NCI-H2171 (cell line): ENCODE measurements around the gene PNO1.
"Not testable (repeated sequence)": the region's sequence is repeated elsewhere in the genome, so short reads cannot be mapped to it uniquely, and the experiment has no call there.

Source experiments
- DNase-seq: peaks from one replicate; lab custom pipeline; 2025; lab: John Stamatoyannopoulos, UW

Gene PNO1

DNA sequence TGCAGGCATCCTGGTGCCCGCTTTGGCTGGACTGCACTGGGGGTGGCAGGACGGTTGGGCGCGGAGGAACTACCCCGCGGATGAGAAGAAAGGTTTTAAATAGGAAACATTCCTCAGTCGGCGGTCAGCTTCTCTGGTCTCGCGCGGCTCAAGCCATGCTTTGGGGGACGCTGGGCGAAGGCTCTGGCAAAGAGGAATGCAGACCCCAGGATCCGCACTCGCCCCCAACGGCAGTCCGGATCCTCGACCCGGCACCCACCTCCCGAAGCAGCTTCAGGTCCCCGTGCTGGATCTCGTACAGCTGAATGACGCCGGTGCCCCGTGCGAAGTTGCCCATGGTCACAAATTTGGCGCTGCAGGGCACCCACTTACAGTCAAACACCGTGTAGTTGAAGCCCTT lies 686 bp upstream of the PNO1 start:
- DNase-seq: no peak

DNA sequence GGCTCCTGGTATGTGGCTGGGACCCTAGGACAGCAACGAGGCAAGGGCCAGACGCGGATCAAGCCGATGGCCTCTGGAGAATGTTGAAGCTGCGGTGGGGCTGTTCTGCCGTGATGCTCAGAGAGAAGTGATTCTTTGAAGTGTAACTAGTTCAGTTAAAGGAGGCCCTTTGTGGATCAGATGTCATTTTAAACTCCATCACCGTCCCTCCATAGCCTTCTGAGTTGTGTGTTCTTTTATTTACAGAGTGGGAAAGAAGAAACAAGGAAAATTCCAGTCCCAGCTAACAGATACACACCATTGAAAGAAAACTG lies 403 bp downstream of the PNO1 start:
- DNase-seq: no peak

DNA sequence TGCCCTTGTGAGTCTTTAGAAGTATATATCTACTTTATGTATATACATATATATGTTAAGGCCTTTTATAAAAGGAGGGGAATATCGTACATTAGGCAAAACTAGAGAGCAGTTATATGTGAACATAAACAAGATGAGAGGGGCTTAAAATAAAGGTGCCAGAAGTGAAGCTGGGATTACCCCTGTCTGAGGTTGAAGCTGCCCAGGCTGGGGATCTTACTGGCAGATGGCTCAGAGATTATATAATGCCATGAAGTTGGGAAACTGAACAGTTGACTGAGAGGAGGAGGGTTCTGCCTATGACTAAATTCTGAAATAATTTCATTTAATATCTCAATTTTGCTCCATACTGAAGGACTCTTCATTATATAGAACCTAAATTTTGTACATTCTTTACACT lies 6.0 kb downstream of the PNO1 start:
- DNase-seq: no peak

DNA sequence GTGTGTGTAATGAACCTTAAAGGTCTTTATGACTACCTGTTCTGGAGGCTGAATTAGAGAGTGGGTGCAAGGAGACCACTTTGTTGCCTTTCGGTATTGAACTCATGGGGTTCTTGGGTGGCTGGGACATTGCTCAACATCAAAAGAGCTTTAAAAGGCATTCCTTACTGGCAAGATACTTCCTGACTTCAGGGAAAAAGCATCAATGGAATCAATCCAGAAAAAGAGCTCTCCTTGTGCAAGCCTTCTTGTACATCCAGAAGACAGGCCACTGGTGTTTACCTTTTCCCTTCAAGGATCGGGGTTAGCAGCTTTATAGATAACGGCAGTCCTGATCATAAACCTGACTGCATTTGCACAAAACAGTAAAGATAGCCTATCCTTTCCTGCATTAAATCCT lies 9.5 kb downstream of the PNO1 start:
- no peak for DNase-seq

DNA sequence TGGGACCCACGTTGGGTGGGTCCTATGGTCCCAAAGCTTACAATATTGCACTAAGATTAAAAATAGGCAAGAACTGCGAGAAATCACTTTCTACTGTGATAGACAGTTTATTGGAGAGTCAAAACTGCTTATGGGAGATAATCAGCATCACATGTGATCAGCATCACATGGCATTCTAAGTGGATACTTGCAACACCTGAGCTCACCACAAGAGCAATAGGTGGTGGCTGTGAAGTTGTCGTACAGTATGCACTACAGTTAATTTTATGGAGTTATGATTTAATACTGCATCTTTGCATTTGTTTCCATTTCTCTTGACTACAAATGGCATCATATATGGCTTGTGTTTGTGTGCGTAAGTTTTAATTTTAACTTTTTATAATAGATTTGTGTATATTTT lies 11.6 kb downstream of the PNO1 start:
- no peak for DNase-seq

DNA sequence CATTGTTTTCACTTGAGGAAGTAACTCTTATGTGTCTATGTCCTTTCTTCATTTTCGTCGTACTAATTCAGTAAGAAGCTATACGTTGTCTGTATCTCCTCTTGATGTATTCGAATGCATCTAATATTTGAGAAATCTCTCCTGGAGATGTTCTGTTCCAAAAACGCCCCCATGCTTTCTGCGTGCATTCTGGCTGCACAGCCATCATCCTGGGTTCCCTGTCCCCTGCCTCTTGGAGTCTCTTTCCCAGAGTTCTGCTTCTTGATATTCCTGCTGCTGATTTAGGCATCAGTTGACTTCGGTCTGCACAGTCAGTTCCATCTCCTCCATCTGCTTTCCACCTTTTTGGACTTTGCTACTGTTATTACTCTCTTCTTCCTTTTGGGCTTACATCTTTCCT lies 13.5 kb downstream of the PNO1 start:
- no peak for DNase-seq

DNA sequence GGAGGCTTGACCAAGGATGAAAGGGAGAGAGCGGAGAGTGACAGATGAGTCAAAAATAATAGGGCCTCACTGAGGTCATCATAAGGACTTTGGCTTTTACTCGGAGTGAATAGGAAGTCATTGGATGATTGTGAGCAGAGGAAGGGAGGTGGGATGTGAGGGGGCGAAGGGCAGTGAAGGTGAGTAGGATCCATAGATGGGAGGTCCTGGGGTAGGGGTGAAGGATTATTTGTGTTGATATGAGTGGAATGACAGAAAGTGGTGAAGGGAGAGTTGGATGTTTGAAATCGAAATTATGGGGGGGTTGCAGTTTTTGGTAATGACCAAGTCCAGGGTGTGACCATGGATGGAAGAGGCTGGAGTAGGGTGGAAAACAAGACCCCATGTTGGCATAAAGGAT lies 14.0 kb downstream of the PNO1 start:
- no peak for DNase-seq

DNA sequence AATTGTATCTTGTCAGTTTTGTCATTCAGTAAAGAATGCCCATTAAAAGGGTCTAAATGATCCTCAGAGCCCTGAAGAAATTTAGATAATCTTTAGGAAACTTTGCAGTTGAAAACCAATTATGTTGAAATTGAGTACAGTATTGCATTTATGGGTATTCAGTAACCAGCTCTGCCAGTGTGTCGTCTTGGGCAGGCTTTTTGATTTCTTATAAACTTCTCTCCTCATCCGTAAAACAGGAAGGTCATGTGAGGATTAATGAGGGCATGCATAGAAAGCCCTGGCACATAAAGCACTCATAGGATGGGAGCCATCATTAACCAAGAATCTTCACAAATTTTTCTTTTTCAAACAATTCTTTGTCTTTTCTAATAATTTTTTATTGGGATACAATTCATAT lies 14.8 kb downstream of the PNO1 start:
- no peak for DNase-seq

DNA sequence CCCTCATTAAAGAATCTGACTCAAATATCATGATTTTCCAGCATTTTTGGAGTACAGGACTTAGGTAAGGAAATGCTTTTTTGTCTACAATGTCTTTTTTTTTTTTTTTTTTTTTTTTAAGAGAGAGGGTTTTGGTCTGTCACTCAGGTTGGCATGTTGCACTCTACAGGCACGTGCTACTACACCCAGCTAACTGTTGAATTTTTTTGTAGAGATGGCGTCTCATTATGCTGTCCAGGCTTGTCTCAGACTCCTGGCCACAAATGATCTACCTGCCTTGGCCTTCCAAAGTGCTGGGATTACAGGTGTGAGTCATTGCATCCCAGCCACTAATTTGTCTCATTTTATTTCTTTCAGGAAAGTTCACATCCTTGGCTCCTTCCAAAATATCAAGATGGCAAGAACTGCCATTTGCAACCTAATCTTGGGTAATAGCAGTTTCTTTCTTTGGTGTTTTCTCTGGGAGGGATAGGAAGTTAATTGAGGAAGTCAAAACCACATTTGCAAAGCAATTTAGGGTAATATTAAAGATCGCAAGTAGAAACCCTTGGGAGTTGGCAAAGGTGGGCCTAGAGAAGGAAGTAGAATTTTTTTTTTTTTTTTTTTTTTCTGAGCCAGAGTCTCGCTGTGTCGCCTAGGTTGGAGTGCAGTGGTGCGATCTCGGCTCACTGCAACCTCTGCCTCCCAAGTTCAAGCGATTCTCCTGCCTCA lies 15.5 kb downstream of the PNO1 start:
- DNase-seq: no peak

DNA sequence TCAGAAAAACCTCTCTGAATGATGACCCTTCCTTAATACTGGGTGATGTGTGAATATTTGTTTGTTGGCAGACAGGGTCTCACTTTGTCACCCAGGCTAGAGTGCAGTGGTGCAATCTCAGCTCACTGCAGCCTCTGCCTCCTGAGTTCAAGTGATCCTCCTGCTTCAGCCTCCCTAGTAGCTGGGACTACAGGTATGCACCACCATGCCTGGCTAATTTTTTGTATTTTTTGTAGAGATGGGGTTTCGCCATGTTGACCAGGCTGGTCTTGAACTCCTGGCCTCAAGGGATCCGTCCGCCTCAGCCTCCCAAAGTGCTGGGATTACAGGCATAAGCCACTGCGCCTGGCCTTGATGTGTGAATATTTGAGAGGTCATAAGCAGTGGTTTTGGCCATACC lies 17.5 kb downstream of the PNO1 start:
- DNase-seq: not testable (repeated sequence)

DNA sequence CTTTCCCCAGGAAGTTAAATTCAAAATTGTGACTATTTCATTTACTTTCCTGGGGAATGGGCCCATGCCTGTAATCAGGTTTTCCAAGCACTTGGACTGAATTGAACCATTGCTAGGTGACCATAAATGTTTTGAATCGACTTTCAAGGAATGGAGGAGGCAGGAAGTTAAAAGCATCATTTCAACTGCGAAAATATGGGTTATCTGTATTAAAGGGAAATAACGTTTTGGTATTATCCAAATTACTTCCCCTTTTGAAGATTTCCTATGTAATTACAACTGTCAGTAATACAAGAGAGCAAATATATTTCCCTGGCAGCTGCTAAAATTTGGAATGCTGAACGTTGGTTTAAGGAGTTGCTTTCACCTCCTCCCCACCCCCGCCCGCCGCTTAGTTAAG lies 19.0 kb downstream of the PNO1 start:
- DNase-seq: no peak

DNA sequence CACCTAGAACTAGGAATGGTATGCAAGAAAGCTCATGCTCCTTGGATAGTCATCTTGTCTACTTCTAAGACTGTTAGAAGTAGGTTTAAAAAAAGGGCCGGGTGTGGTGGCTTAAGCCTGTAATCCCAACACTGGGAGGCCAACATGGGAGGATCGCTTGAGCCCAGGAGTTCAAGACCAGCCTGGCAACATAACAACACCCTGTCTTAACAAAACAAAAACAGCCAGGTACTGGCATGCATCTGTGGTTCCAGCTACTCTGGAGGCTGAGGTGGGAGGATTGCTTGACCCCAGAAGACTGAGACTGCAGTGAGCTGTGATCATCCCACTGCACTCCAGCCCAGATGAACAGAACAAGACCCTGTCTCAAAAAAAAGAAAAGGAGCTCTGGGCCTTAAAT lies 19.9 kb downstream of the PNO1 start:
- no peak for DNase-seq

DNA sequence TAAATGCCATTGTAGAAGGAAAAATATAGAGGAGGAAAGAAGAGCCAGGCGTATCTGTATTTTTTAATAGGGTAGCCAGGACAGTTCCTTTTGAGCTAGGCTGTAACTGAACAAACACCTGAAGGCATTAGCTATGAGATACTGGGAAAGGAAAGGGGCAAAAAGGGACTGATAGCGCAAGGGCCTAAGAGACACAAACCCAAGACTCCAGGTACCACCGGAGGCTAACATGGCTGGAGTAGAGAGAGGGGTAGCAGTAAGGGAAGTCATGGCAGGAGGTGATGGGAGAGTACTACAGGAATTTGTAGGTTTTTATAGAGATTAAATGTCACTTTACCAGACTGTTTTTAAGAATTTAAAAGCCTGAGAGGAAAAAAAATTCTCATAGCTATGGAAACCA lies 20.7 kb downstream of the PNO1 start:
- no peak for DNase-seq

DNA sequence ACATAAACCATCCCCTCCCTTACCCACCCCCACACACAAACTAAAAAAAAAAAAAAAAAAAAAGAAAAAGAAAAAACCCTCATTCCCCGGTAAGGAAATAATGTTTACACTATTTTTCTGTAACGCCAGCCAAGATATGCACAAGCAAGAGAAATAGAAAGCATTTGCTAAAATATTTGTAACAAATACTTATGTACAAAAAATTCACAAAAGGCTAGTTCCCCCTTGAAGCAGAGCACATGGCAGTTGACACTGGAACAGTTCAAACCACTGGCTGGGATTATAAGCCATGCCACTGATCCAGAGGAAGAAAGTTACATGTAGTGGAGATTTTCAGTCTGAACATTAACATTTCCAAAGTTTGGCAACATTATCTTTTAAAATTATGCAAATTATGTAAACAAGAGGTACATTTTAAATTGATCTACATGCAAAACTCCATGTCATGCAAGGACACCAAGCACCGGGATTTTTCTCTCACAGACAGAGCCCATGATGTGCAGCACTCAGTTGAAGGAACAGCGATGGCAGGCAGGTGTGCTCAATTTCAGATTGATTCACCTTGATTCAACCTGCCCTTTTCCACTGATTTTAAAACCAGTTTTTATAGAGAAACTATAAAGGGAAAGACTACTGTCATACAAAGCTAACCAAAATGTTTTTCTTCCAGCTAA lies 21.4 kb downstream of the PNO1 start:
- no peak for DNase-seq

DNA sequence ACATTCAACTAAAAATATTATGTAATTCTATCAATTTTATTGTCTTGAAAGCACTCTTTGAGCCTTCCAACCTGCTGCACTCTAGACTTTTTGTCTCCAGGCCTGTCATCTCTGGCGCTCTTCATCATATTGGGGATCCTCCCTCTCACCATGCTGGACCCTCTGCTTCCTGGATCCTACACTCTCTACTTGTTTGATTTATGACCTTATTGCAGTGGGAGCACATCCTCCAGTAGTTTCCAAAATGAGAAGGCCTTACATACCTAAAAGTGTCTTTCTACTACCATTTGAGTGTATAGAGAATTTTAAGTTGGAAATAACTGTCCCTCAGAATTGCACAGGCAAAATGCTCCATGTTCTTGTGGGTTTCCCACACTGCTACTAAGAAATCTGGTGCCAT lies 25.2 kb downstream of the PNO1 start:
- no peak for DNase-seq

DNA sequence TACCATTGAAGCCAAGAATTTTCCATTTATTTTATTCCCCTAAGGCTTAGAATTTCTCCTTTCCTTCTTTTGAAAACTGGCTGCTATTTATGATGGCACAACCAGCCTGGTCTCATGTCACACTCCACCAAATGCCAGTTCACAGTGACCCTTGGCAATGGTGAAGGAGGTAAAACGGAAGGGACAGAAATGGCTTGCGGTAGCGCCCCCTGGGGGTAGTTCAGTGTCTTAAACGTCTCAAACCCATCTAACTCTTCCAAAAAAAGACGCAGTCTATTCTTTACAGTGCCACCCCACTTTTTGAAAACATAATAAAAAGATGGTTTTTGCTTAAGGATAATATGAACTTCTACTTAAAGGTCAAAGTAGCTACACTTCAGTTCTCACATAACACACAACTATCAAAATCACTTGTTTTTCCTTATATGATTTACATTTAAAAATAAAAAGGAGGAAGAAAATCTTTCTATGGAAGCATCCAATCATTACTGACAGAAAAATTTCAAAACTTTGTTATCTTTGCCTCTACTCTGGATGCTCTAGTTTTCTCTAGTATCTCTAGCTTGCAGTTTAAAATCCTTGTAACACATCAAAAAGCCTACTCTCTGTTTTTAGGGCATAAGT lies 28.0 kb downstream of the PNO1 start:
- no peak for DNase-seq

DNA sequence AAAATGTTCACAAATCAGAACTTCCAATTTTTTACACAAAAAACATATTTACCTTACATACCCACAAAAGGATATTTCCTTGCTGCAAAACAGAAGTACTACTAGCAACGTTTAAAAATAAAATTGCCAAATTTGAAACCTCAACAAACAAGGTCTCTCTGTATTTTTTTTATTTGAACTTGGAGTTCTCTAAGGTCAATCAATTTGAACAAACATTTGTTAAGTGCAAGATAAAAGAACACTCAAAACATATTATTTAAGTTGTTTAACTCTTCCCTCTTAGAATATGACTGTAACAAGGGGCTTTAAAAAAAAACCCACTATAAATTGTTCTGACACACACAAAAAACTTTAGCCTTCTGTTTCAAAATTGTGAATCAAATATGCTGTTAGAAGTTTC lies 29.6 kb downstream of the PNO1 start:
- no peak for DNase-seq

DNA sequence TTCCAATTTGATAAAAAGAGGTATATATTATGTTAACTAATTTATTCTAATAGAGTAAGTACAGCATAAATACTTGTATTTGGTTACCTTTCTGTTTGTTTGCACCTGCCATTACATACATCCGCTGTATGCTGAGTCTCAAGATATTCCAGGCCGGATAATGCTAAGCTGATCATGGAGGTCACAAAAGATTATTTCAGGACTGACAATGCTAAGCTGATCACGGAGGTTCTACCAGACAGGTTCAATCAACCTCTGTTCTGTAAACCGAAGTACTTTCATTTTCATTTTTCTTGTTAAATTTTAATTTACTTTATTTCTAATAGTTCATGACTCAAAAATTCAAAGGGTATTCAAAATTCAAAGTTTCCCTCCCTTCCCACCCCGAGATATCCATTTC lies 31.1 kb downstream of the PNO1 start:
- no peak for DNase-seq

DNA sequence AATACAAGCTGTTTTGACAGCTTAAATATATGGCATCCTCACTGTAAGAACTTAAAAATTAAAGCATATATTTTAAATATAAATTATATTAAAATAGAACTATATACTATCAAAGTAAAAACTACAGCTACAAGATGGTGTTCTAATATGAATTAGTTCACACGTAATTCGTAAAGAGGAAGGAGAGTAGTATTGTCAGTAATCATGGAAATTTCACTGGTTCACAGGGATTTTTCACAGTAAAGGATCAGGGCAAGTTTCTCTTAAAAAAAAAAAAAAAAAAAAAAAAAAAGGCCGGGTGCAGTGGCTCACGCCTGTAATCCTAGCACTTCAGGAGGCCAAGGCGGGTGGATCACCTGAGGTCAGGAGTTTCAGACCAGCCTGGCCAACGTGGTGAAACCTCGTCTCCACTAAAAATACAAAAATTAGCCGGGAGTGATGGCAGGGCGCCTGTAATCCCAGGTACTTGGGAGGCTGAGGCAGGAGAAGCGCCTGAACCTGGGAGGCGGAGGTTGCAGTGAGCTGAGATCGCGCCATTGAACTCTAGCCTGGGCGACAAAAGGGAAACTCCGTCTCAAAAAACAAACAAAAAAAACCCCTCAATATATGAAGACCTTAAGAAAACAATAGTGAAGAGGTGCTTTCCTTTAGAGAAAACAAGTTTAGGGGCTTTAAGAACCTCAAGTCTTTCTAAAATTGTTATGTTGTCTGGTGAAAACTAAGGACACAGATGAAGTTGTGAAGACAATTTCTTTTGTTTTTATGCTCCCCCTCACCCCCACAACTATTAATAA lies 32.5 kb downstream of the PNO1 start:
- no peak for DNase-seq

DNA sequence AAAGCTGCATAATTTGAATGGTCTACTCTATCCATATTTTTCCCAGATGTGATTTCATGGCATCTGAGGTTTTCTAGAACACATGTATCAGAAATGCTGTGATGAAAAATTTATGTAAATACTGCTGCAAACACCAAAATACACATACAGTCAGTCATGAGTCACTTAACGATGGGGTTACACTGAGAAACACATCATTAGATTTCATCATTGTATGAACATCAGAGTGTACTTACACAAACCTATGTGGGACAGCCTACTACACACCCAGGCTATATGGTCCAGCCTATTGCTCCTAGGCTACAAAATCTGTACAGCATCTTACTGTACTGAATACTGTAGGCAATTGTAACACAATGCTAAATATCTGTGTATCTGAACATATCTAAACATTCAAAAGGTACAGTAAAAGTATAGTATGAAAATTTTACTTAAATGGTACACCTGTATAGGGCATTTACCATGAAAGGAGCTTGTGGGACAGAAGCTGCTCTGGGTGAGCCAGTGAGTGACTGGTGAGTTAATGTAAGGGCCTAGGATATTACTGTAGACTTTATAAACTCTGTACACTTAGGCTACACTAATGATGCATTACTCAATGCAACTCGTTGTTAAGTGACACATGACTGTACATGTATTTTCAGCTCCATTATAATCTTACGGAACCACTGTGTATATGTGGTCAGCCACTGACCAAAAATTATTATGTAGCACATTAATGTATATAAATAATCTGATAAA lies 33.5 kb downstream of the PNO1 start:
- DNase-seq: no peak

DNA sequence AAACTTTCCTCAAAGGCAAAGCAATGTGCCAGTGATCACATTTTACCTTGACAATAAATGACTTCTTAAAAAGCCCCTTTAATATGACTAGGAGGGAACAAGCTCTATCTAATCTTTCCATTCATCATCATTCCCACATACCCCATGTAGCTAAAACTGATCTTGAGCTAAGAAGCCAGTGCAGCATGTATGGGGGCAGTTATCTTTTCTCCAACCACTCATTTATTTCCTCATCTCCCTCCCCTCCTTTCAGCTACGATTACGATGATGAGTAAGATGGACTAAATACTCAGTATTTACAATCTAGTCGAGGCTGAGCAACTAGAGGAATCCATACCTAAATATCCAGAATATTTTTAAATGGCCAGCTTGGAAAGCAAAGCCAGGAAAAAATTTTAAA lies 35.5 kb downstream of the PNO1 start:
- DNase-seq: no peak

DNA sequence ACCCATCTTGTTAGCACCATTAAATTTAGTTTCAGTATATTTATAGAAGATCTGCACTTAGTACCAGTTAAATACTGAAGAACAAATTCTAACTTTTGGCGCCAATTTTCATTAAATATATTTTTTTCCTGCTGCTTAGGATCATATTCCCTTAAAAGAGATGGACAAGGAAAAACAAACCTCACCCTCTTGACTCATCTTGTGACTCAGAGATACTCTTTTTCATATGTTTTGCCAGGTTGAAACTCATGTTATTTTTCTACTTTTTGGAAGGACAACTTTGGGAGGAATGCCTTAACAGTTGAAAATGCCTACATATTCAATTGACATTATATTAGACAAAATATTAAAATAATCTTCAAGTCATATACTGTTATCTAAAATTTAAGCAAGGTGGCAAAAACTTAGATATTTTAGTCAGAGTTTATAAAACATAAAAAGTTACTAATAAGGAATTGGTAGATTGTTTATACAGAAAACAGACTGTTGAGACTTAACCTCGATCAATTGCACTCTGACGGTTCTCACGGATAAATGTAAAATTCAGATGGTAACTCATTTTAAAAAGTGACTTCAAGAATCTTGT lies 36.2 kb downstream of the PNO1 start:
- DNase-seq: no peak
